ENCODE data around the gene ANKS6.

DNA sequence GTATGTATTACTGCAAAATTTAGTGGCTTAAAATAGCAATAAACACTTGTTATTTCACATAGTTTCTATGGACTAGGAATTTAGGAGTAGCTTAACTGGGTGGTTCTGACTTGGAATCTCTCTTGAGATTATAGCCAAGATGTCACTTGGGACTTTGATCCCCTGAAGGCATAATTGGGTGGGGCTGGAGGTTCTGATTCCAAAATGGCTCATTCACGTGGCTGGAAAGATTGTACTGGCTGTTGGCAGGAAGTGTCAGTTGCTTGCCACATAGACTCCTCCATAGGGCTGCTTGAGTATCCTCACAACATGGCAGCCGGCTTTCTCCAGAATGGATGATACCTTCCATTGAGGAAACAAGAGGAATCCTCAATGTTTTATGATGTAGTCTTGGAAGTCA is 22.4 kb upstream of the ANKS6 start:
- no peak for TF ChIP-seq POLR2A (IDR thresholded peaks at IDR 0.05; ENCODE audit: low read depth, low read length)
- TF ChIP-seq POLR2AphosphoS5 (IDR thresholded peaks at IDR 0.05; ENCODE audit: low read depth, low read length), result no peak
- TF ChIP-seq TAF1 (IDR thresholded peaks at IDR 0.05; ENCODE audit: borderline replicate concordance, low read depth, low read length), result no peak

Data from GM12892 (cell line).